ENCODE measurements around the gene RPL13A.
"Not testable (repeated sequence)": the region's sequence is repeated elsewhere in the genome, so short reads cannot be mapped to it uniquely, and the experiment has no call there.

RPL13A gene

DNA sequence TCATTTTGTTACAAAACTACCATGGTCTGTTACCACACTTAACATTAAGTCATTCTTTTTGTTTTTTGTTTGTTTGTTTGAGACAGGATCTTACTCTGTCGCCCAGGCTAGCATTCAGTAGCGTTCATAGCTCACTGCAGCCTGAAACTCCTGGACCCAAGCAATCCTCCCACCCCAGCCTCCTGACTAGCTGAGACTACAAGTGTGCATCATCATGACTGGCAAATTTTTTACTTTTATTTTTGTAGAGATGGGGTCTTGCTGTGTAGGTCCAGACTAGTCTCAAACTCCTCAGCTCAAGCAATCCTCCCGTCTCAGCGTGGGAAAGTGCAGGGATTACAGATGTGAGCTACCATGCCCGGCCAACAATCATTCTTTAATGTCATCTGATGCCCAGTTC, 31.1 kb upstream of the RPL13A start:
- DNase-seq (ENCODE audit: low spot score), result no peak

DNA sequence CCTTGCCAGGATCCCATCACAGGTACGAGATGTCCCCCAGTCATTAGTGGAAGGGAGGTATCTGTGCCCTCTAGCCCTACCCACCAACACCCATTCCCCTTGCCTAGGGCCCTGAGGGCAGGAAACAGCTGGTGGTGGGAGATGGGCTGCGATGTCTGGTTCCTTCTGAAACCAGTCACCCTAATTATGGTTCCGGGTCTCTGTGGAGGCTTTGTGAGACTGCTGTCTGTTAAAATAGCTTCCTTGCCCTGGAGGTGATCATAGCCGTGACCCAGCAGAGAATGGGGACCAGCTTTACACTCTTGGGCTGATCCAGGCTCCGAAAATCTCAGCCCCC, 28.9 kb upstream of the RPL13A start:
- no peak for DNase-seq (ENCODE audit: low spot score)

DNA sequence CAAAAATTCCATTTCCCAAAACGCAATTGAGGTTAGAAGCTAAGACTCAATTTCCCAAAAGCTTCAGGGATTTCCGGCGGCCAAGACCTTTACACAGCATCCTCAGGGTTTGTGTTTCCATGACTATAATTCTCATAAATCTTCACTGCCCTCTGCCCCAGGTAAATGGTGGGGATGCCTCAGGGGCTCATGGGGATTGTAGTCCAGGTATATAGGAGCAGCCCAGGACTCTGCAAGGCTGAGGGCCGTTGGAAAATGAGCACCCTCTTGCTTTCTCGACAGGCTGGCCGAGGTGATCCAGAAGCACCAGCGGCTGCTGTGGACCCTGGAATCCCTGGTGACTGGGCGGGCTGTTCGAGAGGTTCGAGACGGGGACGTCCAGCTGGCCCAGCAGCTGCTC, 28.0 kb upstream of the RPL13A start:
- DNase-seq (ENCODE audit: low spot score), result no peak

DNA sequence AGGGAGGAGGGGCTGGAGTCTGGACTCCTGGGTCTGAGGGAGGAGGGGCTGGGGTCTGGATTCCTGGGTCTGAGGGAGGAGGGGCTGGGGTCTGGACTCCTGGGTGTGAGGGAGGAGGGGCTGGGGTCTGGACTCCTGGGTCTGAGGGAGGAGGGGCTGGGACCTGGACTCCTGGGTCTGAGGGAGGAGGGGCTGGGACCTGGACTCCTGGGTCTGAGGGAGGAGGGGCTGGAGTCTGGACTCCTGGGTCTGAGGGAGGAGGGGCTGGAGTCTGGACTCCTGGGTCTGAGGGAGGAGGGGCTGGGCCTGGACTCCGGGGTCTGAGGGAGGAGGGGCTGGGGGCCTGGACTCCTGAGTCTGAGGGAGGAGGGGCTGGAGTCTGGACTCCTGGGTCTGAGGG, 26.3 kb upstream of the RPL13A start:
- not testable (repeated sequence) for DNase-seq (ENCODE audit: low spot score)

DNA sequence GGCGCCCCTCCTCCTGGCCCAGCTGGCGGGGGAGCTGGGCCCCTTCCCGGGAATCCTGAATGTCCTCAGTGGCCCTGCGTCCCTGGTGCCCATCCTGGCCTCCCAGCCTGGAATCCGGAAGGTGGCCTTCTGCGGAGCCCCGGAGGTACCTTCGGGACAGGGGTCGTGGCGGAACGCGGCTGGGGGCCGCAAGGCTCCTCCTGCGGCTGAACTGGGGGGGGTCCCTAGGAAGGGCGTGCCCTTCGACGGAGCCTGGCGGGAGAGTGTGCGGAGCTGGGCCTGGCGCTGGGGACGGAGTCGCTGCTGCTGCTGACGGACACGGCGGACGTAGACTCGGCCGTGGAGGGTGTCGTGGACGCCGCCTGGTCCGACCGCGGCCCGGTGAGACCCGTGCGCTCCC, 25.8 kb upstream of the RPL13A start:
- no peak for DNase-seq (ENCODE audit: low spot score)

DNA sequence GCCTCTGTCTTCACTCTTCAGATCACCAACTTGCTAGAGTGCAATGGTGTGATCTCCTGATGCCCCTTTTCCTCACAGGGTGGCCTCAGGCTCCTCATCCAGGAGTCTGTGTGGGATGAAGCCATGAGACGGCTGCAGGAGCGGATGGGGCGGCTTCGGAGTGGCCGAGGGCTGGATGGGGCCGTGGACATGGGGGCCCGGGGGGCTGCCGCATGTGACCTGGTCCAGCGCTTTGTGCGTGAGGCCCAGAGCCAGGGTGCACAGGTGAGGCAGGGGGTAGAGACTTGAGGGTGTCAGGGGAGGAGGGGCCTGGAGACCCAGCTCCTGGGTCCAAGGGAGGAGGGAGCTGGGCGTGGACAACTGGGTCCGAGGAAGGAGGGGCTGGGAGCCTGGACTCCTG, 24.9 kb upstream of the RPL13A start:
- no peak for DNase-seq (ENCODE audit: low spot score)

DNA sequence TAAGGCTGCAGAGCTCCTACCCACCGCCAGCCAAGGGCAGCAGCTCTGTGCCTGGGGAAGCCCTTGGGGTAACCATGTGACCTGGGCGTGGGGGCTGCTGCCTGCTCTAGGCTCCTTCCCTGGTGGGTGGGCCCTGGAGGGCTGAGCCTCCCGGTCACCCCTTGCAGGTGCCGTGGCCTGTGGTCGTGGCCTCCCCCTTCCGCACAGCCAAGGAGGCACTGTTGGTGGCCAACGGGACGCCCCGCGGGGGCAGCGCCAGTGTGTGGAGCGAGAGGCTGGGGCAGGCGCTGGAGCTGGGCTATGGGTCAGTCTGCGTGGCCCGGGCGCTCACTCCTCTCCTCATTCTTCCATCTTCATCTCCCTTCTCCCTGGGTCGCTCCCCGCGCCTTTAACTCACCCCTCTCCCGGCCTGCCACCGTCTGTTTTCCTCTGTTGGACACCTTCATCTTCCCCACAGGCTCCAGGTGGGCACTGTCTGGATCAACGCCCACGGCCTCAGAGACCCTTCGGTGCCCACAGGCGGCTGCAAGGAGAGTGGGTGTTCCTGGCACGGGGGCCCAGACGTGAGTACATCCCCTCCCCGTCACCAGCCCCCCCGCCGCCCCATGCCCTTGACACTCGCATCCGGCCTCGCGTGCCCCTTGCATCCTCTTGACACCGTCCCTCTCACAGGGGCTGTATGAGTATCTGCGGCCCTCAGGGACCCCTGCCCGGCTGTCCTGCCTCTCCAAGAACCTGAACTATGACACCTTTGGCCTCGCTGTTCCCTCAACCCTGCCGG, 23.3 kb upstream of the RPL13A start:
- DNase-seq (ENCODE audit: low spot score), result no peak

DNA sequence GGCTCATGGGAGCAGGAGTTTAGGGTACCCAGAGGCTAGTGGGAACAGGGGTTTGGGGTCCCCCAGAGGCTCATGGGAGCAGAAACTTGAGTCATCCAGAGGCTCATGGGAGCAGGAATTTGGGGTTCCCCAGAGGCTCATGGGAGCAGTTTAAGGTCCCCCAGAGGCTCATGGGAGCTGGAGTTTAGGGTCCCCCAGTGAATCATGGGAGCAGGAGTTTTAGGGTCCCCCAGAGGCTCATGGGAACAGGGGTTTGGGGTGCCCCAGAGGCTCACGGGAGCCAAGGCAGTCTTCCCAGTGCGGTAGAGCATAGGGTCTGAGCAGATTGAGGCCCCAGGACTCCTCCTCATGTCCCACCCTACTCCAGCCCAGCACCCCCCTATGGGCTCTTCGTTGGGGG, 22.0 kb upstream of the RPL13A start:
- DNase-seq (ENCODE audit: low spot score), result no peak

DNA sequence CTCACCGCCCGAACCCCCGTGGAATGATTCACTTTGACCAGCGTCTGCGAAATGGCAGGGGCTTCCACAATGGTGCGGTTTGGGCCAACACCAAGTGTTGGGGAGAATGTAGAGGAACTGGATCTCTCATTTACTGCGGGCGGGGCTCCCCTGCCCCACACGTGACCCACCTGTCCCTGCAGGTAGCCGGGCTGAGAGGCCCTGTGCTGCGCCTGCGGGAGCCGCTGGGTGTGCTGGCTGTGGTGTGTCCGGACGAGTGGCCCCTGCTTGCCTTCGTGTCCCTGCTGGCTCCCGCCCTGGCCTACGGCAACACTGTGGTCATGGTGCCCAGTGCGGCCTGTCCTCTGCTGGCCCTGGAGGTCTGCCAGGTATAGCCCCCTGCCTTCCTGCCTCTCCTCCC, 19.2 kb upstream of the RPL13A start:
- DNase-seq (ENCODE audit: low spot score), result no peak

DNA sequence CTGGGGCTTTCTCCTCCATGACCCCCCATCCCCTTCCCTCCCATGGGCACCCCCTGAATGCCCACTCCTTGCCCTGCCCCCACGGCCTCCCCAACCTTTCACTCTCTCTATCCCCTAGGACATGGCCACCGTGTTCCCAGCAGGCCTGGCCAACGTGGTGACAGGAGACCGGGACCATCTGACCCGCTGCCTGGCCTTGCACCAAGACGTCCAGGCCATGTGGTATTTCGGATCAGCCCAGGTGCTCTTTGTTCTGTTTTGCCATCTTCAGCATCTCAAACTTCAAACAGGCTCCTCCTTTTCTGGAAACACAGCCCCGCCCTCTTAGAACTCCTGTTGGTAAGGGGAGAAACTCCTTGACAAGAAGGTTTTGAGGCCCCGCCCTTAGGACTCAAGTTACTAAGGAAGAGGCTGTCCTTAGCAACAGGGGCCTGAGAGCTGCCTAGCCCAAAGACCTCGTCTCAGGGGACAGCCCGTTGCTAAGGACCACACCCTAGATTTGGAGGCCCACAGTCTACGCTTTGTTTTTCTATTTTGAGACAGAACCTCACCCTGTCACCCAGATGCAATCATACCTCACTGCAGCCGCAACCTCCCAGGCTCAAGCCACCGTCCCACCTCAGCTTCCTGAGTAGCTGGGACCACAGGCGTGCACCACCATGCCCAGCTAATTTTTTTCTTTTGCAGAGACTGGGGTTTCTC, 18.5 kb upstream of the RPL13A start:
- DNase-seq (ENCODE audit: low spot score), result no peak

DNA sequence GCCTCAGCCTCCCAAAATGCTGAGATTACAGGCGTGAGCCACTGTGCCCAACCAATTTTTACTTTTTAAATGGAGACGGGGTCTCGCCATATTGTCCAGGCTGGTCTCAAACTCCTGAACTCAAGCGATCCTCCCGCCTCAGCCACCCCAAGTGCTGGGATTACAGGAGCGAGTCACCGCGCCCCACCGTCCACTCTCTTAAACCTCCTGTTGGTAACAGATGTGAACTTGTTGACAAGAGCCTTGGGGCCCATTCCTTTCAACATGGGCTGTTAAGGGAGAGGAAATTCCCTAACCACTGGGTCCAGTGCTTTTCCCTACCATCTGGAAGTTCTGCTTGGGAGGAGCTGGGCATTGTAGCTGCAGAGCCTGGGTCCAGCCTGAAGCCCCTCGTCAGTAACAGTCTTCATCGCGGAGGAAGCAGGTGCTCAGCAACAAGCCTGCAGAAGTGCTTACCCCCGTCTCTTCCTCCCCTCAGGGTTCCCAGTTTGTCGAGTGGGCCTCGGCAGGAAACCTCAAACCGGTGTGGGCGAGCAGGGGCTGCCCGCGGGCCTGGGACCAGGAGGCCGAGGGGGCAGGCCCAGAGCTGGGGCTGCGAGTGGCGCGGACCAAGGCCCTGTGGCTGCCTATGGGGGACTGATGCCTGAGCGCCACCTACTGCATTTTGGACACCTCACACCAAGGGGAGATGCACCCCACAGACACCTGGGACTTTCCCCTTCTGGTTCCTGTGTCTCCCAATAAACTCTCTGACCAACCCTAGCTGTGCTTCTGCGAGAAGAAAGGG, 17.4 kb upstream of the RPL13A start:
- no peak for DNase-seq (ENCODE audit: low spot score)

DNA sequence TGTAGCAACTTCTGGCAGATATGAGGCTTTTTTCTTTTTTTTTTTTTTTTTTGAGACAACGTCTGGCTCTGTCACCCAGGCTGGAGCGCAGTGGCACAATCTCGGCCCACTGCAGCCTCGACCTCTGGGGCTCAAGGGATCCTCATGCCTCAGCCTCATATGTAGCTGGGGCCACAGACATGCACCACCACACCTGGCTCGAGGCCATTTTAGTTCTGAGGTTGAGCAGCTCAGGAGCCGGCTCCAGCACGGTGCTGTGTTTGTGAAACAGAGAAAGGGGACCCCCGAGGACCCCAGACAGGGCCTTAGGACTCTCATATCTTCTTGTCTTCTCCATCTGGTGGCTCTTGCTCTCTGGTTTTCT, 16.8 kb upstream of the RPL13A start:
- no peak for DNase-seq (ENCODE audit: low spot score)

DNA sequence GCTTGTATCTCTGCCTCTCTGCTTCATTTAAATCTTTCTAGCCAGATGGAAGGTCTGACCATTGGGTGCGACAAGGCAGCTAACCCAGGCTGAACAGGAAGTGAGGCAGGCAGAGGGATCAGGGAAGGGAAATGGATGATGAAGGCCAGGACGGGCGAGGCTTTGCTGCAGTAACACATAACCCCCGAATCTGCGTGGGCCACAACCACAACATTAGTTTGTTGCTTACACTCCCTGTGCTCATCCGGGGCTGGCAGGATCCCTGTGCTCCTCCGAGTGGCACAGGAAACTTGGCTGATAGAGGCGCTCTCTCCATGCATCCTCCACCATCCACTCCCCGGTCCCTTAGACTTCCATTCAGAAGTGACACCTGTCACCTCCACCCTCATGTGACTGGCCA, 14.5 kb upstream of the RPL13A start:
- DNase-seq (ENCODE audit: low spot score), result no peak

DNA sequence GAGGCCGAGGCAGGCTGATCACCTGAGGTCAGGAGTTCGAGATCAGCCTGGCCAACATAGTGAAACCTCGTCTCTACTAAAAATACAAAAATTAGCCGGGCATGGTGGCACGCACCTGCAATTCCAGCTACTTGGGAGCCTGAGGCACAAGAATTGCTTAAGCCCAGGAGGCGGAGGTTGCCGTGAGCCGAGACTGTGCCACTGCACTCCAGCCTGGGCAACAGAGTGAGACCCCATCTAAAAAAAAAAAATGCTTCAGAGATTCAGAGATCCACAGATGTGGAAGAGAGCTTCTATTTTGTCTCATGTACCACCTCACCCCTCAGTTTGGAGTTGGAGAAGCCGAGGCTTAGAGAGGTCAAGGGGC, 13.9 kb upstream of the RPL13A start:
- DNase-seq (ENCODE audit: low spot score), result not testable (repeated sequence)

DNA sequence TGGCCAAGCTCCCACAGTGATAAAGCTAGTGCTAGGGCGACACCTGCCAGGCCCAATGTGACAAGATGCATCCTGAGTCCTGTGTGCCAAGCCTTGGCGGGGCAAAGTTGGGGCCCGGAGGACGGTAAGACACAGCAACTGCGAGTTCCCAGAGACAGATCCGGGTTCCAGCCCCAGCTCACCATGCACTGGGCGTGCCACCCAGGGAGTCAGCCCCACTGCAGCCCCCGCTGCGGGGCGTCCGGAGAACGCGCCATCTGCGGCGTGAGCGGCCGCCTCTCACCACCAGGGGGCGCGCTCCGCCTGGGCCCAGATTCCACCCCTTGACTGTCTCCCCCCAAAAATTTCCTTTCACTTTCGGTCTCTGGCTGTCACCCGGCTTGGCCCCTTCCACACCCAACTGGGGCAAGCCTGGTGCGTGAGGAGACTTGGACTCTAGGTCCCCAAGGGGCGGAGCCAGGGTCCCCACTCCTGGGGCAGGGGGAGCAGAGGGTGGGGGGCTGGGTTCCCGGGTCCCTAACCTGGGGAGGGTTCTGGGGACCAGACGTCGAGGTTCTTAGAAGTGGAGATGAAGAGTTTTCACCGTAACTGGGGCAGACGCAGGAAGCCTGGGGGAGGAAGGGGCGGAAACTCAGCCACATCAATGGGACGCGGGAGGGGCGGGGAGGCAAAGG, 13.4 kb upstream of the RPL13A start, which contains the start of gene FLT3LG:
FLT3LG (plus strand) TSS at position 348 of the 674 bp plus-strand sequence. CDS start 425 bp downstream, outside the sequence.
- DNase-seq (ENCODE audit: low spot score), result peak; percentile 67

DNA sequence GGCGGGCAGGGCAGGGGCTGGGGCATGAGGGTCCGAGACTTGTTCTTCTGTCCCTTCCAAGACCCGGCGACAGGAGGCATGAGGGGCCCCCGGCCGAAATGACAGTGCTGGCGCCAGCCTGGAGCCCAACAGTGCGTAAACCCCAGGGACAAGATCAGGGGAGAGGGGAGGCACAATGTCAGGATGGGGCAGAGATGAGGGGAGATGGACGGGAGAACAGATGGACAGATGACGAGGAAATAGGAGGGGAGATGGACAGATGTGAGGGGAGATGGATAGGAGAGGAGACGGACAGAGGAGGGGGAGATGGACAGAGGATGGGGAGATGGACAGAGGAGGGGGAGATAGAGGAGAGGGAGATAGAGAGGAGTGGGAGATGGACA, 12.9 kb upstream of the RPL13A start:
- DNase-seq (ENCODE audit: low spot score), result no peak

DNA sequence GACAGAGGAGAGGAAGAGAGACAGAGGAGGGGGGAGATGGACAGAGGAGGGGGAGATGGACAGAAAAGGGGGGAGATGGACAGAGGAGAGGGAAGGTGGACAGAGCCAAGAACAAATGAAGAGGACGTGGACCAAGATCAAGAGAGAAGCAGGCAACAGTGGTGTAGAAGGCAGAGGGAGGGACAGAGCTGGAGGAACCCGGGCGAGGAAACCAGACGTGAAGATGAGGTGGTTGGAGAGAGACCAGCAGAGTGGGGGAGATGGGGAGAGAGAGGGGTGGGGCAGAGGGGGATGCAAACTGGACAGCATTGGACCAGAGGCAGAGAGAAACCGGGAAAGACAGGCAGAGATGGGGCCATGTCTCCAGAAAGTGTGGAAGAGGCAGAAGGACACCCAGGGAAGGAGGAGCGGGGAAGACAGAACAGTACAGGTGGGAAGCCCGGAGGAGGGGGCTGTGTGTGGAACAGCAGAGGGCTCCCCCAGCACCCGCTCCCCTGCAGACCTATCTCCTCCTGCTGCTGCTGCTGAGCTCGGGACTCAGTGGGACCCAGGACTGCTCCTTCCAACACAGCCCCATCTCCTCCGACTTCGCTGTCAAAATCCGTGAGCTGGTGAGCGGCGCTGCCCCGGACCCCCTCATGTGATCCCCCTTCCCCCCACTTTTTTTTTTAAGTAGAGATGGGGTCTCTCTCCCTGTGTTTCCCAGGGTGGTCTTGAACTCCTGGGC, 12.1 kb upstream of the RPL13A start:
- no peak for DNase-seq (ENCODE audit: low spot score)

DNA sequence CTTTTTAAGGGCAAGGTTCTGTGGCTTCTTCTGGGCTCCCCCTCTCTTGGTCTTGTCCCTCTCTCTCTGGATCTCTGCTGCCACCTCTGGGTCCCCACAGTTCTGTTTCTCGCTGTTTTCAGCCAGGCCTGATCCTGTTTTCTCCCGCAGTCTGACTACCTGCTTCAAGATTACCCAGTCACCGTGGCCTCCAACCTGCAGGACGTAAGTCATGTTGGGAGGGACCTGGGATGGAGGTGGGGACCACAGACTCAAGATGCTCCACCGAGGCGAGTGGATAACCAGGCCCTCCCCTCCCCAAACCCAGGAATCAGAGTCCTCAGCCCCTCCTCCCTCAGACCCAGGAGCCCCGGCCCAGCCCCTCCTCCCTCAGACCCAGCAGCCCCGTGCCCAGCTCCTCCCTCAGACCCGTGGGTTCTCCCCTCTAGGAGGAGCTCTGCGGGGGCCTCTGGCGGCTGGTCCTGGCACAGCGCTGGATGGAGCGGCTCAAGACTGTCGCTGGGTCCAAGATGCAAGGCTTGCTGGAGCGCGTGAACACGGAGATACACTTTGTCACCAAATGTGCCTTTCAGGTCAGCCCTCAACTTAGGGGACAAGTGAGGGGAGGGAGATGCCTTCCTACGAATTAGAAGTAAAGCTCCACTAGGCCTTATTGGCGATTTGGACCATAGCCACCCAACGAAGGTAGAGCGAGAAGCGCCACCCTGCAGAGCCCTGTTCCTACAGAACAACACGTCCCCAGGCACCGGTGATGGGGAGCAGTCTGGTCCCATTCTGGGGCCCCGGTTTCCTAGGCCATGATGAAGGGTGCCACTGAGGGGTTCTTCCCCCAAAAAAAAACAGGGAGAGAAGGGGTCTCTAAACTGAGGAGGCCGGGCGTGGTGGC, 11.2 kb upstream of the RPL13A start:
- no peak for DNase-seq (ENCODE audit: low spot score)

DNA sequence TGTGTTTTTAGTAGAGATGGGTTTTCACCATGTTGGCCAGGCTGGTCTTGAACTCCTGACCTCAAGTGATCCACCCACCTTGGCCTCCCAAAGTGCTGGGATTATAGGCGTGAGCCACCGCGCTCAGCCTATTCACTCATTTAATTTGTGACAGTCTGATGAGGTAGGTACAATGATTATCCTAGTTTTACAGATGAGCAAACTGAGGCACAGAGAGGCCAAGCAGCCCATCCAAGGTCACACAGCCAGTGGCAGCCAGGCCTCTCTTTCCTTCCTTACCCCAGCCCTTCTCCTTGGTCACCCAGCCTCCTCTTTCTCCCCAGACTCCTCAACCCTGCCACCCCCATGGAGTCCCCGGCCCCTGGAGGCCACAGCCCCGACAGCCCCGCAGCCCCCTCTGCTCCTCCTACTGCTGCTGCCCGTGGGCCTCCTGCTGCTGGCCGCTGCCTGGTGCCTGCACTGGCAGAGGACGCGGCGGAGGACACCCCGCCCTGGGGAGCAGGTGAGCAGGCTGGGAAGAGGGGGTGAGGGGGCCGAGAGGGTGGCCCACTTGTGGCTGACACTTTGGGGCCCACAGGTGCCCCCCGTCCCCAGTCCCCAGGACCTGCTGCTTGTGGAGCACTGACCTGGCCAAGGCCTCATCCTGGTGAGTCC, 7.3 kb upstream of the RPL13A start:
- no peak for DNase-seq (ENCODE audit: low spot score)

DNA sequence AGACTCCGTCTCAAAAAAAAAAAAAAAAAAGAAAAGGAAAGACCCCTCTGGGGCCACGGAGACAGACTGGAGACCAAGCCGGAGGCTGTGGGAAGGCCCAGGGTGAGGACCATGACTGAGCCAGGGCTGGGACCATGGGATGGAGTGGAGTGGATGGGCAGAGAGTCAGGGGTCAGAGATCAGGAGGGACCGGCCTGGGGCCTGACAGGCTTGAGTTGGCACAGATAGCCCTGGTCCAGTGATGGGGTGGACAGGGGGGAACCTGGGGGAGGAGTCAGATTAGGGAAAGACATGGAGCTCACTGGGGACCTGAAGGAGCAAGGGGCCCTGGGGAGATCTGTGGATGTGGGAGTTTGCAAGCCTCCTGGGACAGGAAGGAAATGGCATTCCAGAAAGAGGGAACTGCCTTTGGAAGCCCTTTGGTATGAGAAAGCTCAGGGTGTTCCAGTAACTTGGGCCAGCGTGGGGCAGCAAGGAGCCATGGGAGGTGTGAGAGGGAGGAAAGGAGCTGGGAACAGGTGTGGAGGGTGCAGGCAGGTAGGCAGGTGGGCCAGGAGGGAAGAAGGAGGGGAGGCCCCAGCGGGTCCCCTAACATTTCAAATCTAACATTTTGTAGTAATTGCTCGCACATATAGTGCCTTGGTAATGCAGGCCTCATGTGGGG, 6.3 kb upstream of the RPL13A start:
- no peak for DNase-seq (ENCODE audit: low spot score)

All from Ammon's horn (tissue), 1 donor.